G401.6 (cell line): ENCODE data around the gene SYT5.
"Not testable (repeated sequence)": the region's sequence is repeated elsewhere in the genome, so short reads cannot be mapped to it uniquely, and the experiment has no call there.

Experiments
- FAIRE-seq: peaks from 2 replicates; lab custom pipeline; 2012; peaks lifted over from hg19 to GRCh38; lab: Jason Lieb, UNC

Gene SYT5

DNA sequence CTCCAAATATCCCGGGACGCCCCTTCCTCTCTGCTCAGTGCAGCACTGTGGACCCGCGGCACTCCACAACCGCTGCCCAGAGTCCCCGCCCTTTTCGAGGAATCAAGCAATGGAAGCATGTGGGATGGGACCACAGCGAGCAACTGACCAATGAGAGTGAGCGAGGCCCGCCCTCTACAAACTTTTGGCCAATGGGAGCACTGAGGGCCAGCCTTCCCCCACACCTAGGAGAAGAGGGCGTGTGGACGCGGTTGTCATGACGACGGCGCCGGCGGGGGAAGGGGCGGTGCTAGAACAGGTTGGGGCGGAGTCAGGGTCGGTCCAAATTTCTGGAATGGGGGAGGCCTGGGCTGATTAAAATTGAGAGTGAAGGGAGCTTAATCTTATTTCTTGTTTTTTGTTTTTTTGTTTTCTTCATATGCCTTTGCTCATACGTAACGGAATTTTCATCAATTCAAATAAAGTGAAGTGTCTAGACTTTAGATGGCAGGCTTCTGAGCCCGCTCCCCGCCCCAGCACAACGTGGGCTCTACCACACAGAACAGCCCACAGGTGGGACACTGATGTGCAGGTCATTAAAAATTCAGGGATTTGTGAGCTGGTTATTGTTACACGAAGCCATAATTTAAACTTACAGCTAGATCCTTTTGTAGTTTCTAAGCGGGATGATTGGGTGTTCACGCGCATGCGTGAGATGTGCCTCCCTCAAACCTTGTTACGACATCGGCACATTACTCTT lies 13.4 kb downstream of the SYT5 start, which contains the start of gene DNAAF3:
TSS of gene DNAAF3 (minus strand) at position 84 of the 739 bp plus-strand sequence. CDS start 200 bp downstream, outside the sequence.
- FAIRE-seq: peak; percentile 98

DNA sequence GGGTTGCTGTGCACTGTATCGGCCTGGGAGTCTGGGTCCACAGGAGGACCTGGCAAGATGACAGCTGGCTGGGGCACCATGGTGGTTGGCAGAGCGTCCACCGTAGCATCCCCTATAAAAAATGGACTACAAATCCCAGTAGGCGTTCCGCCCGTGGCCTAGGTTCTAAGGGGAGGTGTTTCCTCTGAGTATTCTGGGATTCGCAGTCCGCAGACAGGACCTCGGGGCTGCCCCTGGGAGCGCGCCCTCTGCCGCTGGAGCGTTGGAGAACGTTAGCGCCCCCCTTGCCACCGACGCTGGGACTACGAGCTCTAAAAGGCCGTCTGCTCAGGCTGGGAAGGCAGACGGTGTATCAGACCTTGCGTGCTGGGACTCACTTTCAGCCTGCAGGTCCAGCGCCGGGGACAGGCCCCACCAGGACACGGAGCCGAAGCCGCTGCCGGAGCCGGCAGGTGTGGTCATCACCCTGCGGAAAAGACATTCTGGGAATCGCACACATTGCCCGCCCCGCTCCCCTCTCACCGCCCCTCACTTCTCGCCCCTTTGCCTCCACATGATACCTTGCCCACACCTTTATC lies 14.0 kb downstream of the SYT5 start:
- peak; percentile 79 for FAIRE-seq

DNA sequence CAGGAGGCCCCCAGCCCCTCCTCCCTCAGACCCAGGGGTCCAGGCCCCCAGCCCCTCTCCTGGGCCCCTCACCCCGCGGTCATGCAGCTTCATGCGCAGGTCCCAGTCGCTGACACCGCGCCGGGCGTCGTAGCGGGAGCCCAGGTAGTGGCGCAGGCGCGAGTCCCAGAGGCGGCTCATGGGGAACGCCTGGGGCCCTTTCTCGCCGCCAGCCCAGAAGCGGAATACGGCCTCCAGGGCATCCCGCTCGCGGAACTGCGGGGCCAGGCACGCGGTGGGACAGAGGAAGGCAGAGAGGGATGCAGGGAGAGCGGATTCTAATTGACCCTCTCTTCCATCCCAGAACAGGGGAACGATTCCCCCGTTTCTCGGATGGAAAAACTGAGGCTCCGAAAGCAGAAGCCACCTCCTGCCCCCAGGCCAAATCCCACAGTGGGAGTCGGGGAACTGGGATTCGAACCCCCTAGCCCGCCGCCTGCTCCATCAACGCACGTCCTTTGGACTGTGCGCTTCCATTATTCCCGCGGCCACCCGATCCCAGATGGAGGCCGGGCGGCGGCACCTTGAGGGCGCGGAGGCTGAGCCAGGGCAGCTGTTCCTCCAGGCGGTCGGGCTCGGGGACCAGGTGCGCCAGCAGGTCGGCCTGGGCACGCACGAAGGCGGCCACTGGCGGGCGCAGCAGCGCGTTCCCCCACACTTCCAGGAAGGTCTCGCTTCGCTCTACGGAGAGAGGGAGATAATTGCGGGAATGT lies 18.3 kb downstream of the SYT5 start:
- no peak for FAIRE-seq

DNA sequence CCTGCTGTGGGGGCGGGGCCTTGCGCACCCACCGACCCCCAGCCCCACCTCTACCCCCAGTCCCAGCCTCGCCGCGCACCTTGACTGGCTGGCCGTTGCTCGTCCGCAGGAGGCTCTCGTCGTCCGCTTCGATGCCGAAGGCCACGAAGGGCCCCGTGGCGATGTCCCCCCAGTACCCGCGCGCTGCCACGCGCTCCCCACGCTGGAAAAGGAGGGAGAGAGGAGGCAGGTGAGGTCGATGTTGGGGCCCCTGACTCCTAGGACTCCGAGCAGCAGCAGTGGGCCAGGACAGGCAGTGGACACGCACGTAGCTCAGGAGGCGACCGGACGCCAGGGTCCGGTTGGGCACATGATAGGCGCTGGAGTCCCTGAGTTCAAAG lies 19.1 kb downstream of the SYT5 start:
- FAIRE-seq: no peak

DNA sequence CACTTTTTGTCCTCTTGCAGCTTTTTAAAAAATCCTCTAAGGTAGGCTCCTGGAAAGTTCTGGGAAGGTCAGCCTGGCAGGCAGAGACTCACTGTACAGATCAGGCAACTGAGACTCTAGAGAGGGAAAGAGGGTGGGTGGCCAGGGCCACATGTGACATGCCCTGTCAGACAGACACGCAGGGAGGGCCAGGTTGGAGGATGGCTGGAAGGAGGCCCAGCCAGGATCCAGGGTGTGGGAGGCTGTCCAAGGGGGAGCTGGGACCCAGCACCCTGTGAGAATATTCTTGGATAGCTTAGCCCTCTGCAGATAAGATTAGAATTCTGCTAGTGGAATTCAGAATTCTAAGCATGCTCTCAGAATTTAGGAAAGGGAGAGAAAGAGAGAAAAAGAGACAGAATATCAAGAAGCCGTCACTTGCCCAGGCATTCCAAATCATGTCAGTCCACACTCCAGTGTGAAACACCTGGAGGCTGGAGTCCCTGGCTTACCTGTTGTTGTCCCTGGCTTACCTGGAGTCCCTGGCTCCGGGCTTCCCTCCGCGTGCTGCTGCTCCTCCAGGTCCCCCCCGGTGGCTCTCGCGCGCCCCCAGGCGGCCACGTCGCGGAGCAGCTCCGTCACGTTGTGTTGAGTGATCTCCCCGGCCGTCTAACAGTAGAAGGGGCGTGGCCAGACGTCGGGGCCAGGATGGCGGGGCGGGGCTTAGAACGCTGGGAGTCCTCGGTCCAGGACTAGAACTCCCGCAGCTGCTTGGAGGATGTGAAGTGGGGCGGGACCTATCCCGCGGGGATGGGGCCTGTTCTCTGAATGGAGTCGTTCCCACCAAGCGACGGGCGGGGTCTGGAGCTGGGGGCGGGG lies 19.7 kb downstream of the SYT5 start:
- peak; percentile 95 for FAIRE-seq

DNA sequence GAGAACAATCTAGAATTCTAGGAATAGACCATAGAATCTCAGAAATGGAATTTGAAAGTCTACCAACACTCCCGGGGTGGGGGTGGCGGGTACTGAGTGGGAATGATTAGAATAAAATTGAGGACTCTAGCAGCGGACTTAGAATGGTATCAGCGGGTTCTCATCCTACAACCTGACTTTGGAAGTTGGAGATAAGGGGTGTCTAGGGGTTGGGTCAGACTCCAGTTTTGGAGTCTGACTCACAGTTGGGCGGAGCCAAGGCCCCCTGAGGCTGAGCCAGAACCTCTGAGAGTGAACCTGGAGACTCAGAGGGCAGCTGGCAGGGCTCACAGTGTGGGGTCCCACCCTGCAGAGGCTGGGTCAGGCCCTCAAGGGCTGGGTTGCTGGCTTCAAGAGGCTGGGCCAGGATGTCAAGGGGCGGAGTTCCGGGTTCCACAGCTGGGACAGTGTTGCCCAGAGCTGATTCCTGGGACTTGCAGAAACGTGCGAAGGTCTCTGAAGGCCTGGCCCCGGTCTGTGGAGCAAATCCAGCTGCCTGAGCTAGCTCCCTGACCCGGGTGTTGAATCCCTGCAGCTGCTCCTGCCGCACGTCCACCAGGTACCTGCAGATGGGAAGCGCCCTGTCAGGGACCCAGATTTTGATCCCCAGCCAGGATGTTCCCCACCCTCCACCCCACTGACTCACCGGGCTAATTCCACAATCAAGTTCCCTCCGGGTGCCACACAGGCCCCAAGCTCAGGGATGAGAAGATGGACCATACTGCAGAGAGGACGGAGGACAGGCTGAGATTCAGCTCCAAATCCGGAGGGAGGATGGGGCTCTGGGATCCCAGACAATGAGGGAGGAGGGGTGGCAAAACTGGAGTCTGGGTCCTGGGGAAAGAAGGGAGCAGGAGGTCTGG lies 21.0 kb downstream of the SYT5 start:
- FAIRE-seq: peak; percentile 72

DNA sequence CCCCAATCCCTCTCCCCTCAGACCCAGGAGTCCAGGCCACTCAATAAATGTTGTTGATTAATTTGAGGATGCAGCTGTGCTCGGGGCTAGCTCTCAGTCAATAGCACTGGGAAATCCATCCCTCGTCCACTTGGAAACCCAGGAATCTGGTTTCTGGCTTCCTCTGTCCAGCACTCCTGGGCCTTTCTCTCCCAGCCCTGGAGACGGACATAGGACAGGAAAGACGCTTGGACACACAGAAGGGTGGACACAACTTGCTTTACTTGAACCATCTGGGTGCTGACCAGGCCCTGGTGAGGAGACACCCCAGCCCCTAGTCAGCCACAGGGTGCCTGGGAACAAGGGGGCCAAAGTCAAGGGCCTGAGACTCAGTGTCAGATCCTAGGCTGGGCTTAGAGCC lies 21.7 kb downstream of the SYT5 start:
- FAIRE-seq: no peak

DNA sequence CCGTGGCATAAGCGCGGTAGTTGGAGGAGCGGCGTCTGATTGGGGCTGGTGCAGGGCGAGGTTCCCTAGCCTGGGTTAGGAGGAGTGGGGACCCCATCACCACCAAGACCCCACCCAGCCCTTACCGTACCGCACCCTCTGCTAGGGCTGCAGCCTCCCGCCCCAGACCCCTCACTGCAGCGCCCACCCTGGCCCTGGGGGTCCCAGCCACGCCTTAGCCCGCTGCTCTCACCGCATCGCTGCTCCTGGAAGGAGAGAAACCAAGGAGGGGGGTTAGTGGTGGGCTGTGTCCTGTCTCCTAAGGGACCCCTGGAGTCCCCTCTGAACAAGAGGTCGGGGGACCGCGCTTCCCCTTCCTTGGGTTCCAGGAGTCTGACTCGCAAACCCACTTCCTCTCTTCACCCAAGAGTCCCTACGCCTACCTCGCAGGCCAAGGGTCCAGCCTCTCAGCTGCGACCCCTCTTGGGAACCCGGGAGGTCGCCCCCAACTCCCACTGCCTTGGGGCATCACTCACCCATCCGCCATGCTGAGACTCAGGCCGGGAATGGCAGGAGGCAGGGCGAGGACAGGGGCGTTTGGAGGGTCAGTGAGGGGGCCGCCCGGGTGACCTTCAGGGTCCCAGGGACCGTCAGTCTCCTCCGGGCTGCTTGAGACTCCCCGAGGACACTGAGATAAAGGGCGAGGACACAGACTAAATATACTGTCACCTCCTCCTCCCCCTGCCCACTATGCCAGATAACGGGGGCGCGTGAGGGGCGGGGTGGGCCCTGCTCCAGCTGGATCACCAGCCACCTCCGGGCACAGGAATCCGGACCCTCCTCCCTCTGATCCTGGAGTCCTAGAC lies 22.8 kb downstream of the SYT5 start, which contains the start of gene TNNI3:
TSS of gene TNNI3 (minus strand) at position 669 of the 845 bp plus-strand sequence. CDS start at position 526, 143 bp downstream.
- FAIRE-seq: no peak

DNA sequence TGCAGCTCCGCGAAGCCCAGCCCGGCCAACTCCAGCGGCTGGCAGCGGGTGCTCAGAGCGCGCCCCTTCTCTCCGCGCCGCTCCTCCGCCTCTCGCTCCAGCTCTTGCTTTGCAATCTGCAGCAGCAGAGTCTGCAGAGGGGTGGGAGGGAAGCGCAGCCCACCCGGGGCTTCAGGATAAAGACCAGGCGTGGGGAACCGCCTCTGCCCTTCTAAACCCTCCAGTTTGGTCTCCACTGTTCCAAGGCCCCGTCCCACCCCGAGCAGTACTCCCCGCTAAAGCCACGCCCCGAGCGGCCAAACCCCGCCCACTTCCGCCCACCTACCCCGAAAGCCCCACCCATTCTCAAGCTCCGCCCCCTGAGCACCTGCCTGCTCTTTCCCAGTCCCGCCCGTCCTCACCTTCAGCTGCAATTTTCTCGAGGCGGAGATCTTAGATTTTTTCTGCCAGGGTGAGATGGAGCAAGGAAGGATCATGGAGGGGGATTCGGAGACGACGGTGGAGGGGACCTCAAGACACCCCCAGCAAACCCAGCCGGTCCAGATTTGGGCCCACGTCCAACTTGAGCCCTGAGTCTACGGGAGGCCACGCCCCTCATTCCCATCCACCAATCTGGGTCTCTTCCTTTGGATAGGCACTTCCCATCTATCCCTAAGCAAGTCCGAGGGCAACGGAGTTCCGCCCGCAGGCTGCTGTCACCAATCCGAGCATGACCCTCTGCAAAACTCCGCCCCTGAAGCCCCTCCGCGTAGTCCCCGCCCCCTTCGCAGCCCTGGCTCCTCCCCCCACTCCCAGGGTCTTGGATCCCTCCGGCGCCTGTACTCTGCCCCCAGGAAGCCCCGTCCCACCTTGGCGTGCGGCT lies 23.7 kb downstream of the SYT5 start:
- peak; percentile 93 for FAIRE-seq

DNA sequence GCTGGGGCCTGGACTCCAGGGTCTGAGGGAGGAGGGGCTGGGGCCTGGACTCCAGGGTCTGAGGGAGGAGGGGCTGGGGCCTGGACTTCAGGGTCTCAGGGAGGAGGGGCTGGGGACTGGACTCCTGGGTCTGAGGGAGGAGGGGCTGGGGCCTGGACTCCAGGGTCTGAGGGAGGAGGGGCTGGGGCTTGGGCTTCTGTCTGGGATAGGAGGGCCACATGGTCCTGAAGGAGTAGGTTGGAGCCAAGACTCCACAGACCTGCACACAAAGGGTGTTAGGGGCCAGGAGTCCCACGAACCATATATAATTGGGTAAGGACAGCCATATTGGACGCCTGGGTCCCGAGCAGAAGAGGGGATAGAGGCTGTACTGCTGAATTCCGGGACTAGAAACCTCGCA lies 24.3 kb downstream of the SYT5 start:
- not testable (repeated sequence) for FAIRE-seq

DNA sequence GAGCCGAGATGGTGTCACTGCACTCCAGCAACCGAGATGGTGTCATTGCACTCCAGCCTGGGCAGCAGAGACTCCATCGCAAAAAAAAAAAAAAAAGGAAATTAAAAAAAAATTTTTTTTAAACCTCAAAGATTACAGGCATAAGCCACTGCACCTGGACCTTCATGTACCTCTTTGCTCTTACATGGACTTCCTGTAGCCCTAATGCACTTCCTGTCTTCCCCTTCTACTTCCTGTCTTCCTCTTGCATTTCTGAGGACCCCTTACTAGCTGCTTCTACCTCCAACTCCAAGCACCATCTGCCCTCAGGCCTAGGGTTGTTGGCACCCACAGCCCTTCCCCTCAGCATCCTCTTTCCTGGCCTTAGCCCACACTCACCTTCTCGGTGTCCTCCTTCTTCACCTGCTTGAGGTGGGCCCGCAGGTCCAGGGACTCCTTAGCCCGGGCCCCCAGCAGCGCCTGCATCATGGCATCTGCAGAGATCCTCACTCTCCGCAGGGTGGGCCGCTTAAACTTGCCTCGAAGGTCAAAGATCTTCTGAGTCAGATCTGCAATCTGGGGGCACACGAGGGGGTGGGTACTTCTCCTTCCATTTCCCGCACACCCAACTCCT lies 26.3 kb downstream of the SYT5 start:
- FAIRE-seq: no peak

DNA sequence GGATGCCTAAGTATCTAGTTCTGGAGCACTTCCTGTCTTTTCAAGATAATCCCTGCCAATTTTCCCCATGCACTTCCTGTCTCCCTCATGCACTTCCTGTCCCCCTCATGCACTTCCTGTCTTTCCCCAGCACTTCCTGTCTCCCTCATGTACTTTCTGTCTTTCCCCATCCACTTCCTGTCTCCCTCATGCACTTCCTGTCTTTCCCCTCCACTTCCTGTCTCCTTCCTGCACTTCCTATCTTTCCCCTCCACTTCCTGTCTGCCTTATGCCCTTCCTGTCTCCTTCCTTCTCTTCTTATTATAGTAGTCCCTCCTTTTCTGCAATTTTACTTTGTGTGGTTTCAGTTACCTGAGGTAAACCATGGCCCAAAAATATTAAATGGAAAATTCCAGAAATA lies 28.1 kb downstream of the SYT5 start:
- FAIRE-seq: peak; percentile 78

DNA sequence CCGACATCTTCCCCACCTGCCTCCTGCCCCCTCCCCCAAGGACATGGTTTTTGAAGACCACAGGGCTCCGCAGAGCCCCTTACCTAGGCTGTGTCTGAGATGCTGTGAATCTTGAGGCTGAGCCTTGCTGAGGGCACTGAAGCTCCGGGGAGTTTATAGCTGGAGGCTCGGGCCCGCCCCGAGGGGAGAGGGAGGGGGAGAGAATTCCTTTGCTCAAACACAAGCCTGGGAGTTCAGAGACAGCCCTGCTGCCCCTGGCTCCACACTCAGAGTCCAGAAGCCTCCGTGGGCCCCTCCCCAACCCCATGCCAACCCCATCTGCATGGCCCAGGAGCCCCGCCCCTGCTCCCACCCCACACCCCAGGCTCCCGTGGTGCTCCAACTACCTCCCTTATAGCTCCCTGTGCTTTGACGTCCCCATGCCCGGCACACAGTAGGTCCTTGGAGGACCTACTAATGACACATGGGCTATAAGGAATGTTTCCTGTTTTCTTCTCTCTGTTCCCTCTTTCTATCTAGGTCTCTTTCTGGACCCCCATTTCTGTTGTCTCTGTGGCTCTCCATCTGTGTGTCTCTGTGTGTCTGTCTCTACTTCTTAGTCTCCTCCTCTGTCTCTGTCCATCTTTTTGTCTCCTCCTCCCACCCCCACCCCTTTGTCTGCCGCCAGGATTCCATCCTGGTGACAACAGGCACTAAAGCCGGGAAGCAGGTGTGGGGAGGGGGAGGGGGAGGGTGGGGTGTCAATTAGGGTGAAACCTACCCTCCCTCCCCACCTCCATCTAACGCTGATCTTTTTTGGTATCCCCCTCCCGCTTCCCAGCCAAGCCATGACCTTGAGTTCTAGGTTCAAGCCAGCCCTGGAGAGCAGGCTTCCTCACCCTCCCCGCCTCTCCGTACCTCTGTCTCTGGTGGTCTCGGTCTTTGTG lies 30.7 kb downstream of the SYT5 start, which contains the start of gene TNNT1:
TSS of gene TNNT1 (minus strand) at position 129 of the 926 bp plus-strand sequence. CDS start 2,049 bp downstream, outside the sequence.
- FAIRE-seq: no peak

DNA sequence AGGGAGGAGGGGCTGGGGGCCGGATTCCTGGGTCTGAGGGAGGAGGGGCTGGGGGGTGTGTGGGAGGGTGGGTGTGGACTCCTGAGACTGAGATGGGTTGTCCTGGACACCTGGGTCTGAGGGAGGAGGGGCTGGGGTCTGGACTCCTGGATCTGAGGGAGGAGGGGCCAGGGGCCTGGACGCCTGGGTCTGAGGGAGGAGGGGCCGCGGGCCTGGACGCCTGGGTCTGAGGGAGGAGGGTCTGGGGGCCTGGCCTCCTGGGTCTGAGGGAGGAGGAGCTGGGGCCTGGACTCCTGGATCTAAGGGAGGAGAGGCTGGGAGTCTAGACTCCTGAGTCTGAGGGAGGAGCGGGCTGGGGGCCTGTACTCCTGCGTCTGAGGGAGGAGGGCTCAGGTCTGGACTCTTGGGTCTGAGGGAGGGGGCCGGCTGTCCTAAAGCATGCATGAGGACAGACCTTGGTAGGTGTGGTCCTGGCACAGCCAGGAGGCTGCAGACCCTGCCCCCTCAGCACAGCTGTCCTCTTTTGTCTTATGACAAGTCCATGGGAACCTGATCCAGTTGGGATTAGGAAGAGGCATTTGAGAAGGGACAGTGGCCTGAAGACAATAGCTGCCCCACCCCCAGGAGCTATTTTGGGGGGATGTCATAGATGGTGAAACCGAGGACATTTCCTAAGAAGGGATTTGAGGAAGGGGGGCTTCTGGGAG lies 32.4 kb downstream of the SYT5 start:
- no peak for FAIRE-seq

DNA sequence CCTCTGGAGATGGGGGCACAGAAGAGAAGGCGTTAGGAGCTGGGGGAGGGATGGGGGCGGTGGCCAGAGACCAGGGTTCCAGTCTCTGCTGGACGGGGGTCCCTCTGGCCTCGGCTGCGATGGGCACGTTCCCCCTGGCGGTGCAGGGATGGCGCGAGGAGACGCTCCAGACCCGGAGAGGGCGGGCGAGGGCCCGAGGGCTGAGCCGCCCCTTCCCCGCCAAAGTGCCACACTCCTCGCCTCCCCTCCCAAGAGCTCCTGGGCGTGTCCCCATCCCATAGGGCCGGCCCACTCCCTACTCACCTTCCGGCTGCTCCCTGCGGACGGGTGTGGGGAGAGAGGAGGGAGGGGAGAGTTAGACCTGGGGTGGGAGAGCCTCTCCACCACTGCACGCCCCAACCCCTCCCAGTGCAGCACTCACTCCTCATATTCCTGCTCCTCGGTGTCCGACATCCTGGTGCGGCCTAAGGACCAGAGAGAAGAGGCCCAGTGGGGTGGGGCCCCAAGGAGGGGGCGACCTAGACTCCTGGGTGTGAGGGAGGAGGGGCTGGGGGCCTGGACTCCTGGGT lies 33.3 kb downstream of the SYT5 start:
- FAIRE-seq: peak; percentile 95

DNA sequence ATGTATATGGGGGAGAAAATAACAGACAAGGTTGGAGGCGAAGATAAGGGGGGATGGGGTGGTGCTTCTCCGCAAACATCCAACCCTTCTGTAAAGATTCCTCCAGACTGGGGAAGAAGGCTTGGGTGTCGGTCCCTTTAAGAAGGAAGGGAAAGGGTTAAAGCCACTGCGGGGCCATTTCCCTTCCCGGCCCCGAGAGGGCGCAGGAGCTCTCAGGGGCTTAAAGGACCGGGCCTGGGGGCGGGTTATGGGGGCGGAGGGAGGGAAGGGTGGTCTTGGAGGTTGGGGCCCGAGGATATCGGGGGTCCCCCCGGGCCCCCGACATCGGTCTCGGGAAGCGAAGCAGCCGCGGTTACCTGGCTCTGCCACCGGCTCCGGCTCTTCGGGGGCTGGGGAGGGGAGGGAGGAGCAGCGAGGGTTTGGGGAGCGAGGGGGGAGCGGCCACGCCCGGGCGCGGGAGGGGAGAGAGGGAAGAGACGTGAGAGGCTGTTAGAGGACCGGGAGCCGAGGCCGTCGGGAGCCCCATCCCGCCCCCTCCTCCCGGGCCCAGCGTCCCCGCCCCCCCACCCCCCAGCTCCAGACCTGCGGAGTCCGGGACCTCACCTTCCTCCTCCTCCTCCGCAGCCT lies 33.9 kb downstream of the SYT5 start:
- no peak for FAIRE-seq
